B cell (primary cell): ENCODE data around the gene COQ10B. TPM values are rescaled to one million over a fixed set of nuclear protein-coding genes. Genes with fewer than 3 reads are reported as not detected.
A peak's percentile ranks its signal among the peaks of the same experiment; 100 is the strongest.

Experiments used
- ATAC-seq: fragments of 200-7000 bp; cut with Tn5 transposase; one replicate; pipeline ENCODE4 v1.10.0; 2021; ENCODE audit warnings: low read depth, mild to moderate bottlenecking, moderate number of reproducible peaks, moderate library complexity
- CTCF ChIA-PET: fragments of 350-600 bp; sonication (Branson Sonifier 250); formaldehyde crosslinking; loops from one replicate; lab custom pipeline; 2021; ENCODE audit warnings: antibody characterized with exemption, inconsistent platforms; lab: Charles Lee
- POLR2A ChIA-PET: fragments of 350-600 bp; sonication (Branson Sonifier 250); formaldehyde crosslinking; loops from one replicate; lab custom pipeline; 2021; ENCODE audit warnings: antibody characterized with exemption; lab: Charles Lee
- DNase-seq: peaks from one replicate; pipeline ENCODE4 v3.0.0; 2013
- H2AFZ ChIP-seq: 2 replicates; pipeline ENCODE4 v1.6.1; 2012; ENCODE audit warnings: mild to moderate bottlenecking, low read depth, low read length; ENCODE audit not compliant: insufficient read depth, poor library complexity, severe bottlenecking
- H3K27ac ChIP-seq, 2 donors: 1 replicate in 1 of 2; 2 replicates in 1 of 2; pipeline ENCODE4 v1.5.1; 2012 to 2013; ENCODE audit warnings: low read length in 2 of 2, mild to moderate bottlenecking in 2 of 2, moderate library complexity in 1 of 2
- H3K27me3 ChIP-seq, 4 experiments: fragments of 200-600 bp in 1 of 4; sonication (generic) in 1 of 4; replicated peaks in 1 of 4; 1 replicate in 2 of 4; 2 replicates in 2 of 4; pipeline versions ENCODE4 v1.6.1 to v1.7.0; 2013 to 2016; ENCODE audit warnings: low read length in 3 of 4, mild to moderate bottlenecking in 2 of 4, mixed read lengths in 1 of 4, moderate library complexity in 1 of 4; ENCODE audit not compliant: insufficient read depth in 4 of 4, control insufficient read depth in 3 of 4; ENCODE audit errors: control extremely low read depth in 1 of 4
- H3K36me3 ChIP-seq, 2 experiments: replicated peaks in 1 of 2; 1 replicate in 1 of 2; 2 replicates in 1 of 2; pipeline versions ENCODE4 v1.6.1 to v1.7.1; 2013; ENCODE audit warnings: low read length in 1 of 2; ENCODE audit not compliant: insufficient read depth in 2 of 2, control insufficient read depth in 1 of 2; ENCODE audit errors: control extremely low read depth in 1 of 2, extremely low read depth in 1 of 2
- H3K4me1 ChIP-seq, 2 donors: fragments of 200-600 bp in 1 of 2; sonication (generic) in 1 of 2; 1 replicate in 1 of 2; 2 replicates in 1 of 2; pipeline versions ENCODE4 v1.5.1 to v1.6.1; 2013 to 2017; ENCODE audit warnings: low read length in 2 of 2; ENCODE audit not compliant: control insufficient read depth in 2 of 2, insufficient read depth in 2 of 2
- H3K4me2 ChIP-seq: replicated peaks from 2 replicates; pipeline ENCODE3; 2012; ENCODE audit warnings: mild to moderate bottlenecking, low read depth, low read length; ENCODE audit not compliant: poor library complexity, severe bottlenecking
- H3K4me3 ChIP-seq, 5 experiments: fragments of 200-600 bp in 1 of 5; sonication (generic) in 1 of 5; 1 replicate in 3 of 5; 2 replicates in 2 of 5; pipeline versions ENCODE4 v1.5.1 to v1.7.0; 2011 to 2016; ENCODE audit warnings: low read length in 4 of 5, mild to moderate bottlenecking in 4 of 5, low read depth in 2 of 5, control low read depth in 1 of 5, moderate library complexity in 1 of 5; ENCODE audit not compliant: insufficient read depth in 1 of 5; ENCODE audit errors: control extremely low read depth in 1 of 5, extremely low read depth in 1 of 5
- H3K79me2 ChIP-seq: fragments of 200-600 bp; sonication (generic); one replicate; pipeline ENCODE4 v1.6.0; 2016; ENCODE audit warnings: low read length; ENCODE audit not compliant: control insufficient read depth, insufficient read depth
- H3K9ac ChIP-seq: fragments of 200-600 bp; sonication (generic); 2 replicates; pipeline ENCODE4 v1.6.1; 2017; ENCODE audit warnings: mild to moderate bottlenecking, low read length, moderate library complexity
- H3K9me3 ChIP-seq, 3 donors: one replicate each; pipeline versions ENCODE4 v1.6.1 to v1.7.1; 2013; ENCODE audit warnings: low read length in 2 of 3; ENCODE audit not compliant: control insufficient read depth in 2 of 3, insufficient read depth in 1 of 3; ENCODE audit errors: control extremely low read depth in 1 of 3
- H4K20me1 ChIP-seq: 2 replicates; pipeline ENCODE4 v1.6.0; 2012; ENCODE audit warnings: mild to moderate bottlenecking, low read length; ENCODE audit not compliant: insufficient read depth, control insufficient read depth, poor library complexity, severe bottlenecking
- H3K27ac Mint-ChIP-seq: one replicate; pipeline ENCODE4 v1.8.0; 2021; ENCODE audit warnings: mixed read lengths
- H3K27me3 Mint-ChIP-seq: one replicate; pipeline ENCODE4 v1.8.0; 2021; ENCODE audit warnings: mixed read lengths
- H3K4me1 Mint-ChIP-seq: one replicate; pipeline ENCODE4 v1.8.0; 2021; ENCODE audit warnings: mixed read lengths
- H3K4me3 Mint-ChIP-seq: one replicate; pipeline ENCODE4 v1.8.0; 2021; ENCODE audit warnings: mixed read lengths
- H3K9me3 Mint-ChIP-seq: one replicate; pipeline ENCODE4 v1.8.0; 2022; ENCODE audit warnings: mixed read lengths; ENCODE audit not compliant: insufficient read depth
- CTCF ChIP-seq: fragments of 200-600 bp; IDR thresholded peaks from one replicate; pipeline ENCODE4 v1.8.0; 2022; ENCODE audit warnings: antibody characterized with exemption, mild to moderate bottlenecking
- EZH2 ChIP-seq: IDR thresholded peaks from 2 replicates; pipeline ENCODE4 v1.6.1; 2012; ENCODE audit warnings: borderline replicate concordance, low read depth, mild to moderate bottlenecking, moderate library complexity, low read length; ENCODE audit not compliant: insufficient read depth, poor library complexity, severe bottlenecking
- WGBS: methylation state at CpG from one replicate; pipeline ENCODE4 v1.1.5; 2013; ENCODE audit warnings: missing lambda C conversion rate; ENCODE audit not compliant: insufficient coverage; 5-methylcytosine and 5-hydroxymethylcytosine counted together
- intact Hi-C: fragments of 100-400 bp; cut with micrococcal nuclease; formaldehyde crosslinking; loops from one replicate; pipeline ENCODE4 v1.10.0; 2022
- polyA plus RNA-seq: library from polyadenylated mRNA; depleted of rRNA; stranded (reverse); fragments of >200 nt; gene quantifications from 2 replicates; pipeline ENCODE4 v1.2.3, GENCODE V29; 2012
- total RNA-seq, 2 donors: library from RNA; stranded (reverse); fragments of 120-200 nt in 1 of 2; gene quantifications; 1 replicate in 1 of 2; 2 replicates in 1 of 2; pipeline versions ENCODE4 v1.2.3 to v1.2.4, GENCODE V29; 2013 to 2022

COQ10B gene
- total and polyA plus RNA-seq, 2 donors (not counting 1 experiment from before 2014, with no cell fraction given): 5.8 to 29.1 TPM

GRCh38 chr2:197515315-197515738 lies 62.0 kb downstream of the COQ10B start:
- 0% methylated on average over 16 of the region's 16 CpGs for WGBS
- H3K4me1 ChIP-seq: peaks cover 10 to 17% of the 10 kb centered on the region in 2 donors
- Mint-ChIP-seq H3K4me3 (peak overlapping the region; percentile 97), H3K9me3 (peaks cover under 1% of the 10 kb centered on the region), H3K4me1 (peaks cover 39% of the 10 kb centered on the region), H3K27me3 (no peaks in the 10 kb centered on the region), H3K27ac (peak overlapping the region; percentile 91)
- peak overlapping the region; percentile 79 to 90 (median 85) for H3K4me3 ChIP-seq
- ATAC-seq (no peak), DNase-seq (no peak)
- intact Hi-C loops: loop anchor here (1.0 to 10.0 kb wide), 3 partner anchors 15 to 1341 kb away; partner anchors contain the start of genes HSPE1, SF3B1 and STK17B
- peak overlapping the region; percentile 80 for H3K4me2 ChIP-seq
- ChIA-PET CTCF (interaction anchor here (1.2 kb wide), 1 partner anchor 81 kb away, joined by 4 read pairs; the partner anchor contains the start of gene SF3B1), POLR2A (interaction anchor here (1.1 to 3.3 kb wide), 3 partner anchors 15 to 80 kb away, joined by 5 to 62 read pairs (median 9); partner anchors contain the start of genes COQ10B, HSPD1, HSPE1 and SF3B1)
- H4K20me1 ChIP-seq: no peaks in the 10 kb centered on the region
- H3K27me3 ChIP-seq: no peaks in the 10 kb centered on the region
- peaks cover 98% of the 10 kb centered on the region for H3K79me2 ChIP-seq
- TF ChIP-seq CTCF (no peak), EZH2 (no peak)
- peak overlapping the region; percentile 89 for H2AFZ ChIP-seq
- peak overlapping the region; percentile 92 to 96 for H3K27ac ChIP-seq
- H3K9me3 ChIP-seq: peaks cover 0 to 4% (median 0%) of the 10 kb centered on the region in 3 donors
- peaks cover 0 to under 1% of the 10 kb centered on the region in 2 experiments for H3K36me3 ChIP-seq
- H3K9ac ChIP-seq: peak overlapping the region; percentile 90
